Stimulated activated CD4-positive, alpha-beta T cell treated with anti-CD3 and anti-CD28 coated beads, Interleukin-15, amount 100 ng/mL, for 24 hours (primary cell): ENCODE measurements around the gene NOC4L.

Source experiments
- DNase-seq: peaks from one replicate; pipeline ENCODE4 v3.0.0-alpha.2; 2020

The NOC4L gene

DNA sequence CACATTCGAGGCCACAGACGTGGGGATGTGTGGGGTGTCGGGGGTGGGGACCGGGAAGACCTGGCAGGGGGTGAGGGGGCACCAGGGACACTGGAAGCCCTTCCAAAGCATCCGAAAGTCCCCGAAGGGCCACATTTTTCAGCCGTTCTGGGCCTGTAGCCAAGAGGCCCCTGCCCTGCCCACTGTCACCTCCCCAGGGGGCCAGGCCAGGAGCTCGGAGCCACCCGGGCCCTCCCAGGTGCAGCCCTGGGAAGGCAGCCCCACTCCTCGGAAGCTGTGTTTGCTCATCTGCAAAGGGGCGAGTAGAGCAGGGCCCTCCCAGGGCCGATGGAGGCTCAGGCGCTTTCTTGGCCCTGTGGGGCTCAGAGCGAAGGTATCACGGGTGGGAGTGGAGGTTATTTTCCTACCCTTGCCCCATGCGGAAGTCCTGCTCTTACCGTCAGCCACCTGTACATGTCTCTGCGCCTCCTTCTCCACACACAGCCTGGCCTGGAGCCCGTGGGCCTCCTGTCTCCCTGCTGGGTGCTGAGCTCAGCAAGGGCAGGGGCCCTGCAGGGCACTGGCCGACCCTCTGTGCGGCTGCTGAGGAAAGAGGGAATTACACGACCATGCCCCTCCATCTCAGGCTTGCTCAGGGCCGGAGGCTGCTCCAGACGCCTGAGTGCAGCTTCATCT is 27.2 kb downstream of the NOC4L start:
- no peak for DNase-seq

DNA sequence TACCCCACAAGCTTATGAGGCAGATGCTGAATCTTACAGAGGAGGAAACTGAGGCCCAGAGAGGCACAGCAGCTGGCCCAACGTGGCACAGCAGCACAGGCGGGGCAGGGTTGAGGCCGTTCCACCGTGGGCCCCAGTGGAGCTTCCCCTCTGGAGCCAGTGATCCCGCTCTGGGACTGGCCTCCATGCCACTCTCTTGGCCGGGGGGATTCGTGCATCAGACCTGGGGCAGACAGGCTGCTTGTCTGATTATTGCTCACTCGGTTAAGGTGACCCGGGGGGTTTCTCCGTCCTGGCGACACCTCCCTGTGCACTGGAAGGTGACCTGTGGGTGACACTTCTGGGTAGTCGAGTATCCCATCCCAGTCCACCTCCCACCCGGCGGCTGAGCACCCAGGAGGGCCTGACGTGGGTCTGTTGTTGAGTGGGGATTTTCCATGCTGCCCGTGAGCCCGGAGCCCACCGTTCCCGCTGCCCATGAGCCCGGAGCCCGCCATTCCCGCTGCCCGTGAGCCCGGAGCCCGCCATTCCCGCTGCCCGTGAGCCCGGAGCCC is 27.8 kb downstream of the NOC4L start:
- no peak for DNase-seq

DNA sequence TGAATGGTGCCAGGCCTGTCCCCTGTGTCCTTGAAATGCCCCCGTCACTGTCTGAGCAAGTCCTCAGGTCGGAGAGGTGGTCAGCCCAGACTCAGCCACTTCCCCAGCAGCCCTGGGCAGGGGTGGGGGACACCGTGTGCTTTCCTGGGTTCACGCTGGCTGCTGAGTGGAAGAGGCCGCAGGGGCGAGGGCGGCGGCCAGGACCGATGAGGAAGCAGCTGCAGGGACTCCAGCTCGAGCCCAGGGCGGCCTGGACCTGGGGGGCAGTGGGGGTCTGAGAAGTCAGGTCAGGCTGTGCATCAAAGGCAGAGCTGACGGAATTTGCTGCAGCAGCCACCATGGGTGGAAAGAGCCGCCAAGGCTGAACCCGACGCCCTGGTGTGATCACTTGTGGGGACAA is 28.4 kb downstream of the NOC4L start:
- DNase-seq: no peak

DNA sequence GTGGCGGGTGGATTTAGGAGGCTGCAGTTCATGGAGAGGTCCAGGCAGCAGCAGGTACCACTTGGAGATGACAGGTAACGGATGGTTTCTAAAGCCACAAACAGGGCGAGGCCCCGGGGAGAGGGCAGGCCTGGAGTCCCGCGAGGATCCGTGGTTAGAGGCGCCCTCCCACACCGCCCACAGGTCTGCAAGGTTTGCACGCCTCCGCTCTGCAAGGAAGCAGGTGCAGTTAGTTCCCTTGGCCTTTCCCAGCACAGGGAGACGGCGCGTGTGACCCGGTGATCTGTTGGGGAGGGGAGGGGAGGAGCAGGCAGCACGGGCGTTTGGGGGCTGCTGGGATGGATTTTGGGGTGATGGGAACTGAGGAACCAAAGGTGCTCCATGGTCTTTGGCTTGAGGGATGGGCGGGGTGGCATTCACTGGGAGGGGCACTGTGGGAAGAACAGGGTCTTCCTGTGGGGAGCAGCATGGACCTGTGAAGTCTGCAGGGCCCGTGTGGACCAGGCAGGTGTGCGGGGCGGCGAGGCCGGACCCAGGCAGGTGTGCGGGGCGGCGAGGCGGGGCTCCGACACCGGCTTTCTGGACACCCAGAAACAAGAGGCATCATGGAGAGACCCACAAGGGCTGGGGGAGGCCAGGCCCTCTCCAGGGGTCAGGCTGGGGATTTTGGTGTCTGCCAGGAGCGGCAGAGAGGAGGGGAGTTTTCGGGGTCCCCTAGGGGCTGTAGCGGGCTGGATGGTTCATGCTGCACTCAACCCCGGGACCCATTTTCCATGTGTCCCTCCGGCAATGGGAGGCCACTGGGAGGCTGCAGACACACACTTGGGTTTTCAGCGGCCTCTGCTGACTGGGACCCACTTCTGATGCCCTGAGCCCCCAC is 29.1 kb downstream of the NOC4L start:
- DNase-seq: no peak

DNA sequence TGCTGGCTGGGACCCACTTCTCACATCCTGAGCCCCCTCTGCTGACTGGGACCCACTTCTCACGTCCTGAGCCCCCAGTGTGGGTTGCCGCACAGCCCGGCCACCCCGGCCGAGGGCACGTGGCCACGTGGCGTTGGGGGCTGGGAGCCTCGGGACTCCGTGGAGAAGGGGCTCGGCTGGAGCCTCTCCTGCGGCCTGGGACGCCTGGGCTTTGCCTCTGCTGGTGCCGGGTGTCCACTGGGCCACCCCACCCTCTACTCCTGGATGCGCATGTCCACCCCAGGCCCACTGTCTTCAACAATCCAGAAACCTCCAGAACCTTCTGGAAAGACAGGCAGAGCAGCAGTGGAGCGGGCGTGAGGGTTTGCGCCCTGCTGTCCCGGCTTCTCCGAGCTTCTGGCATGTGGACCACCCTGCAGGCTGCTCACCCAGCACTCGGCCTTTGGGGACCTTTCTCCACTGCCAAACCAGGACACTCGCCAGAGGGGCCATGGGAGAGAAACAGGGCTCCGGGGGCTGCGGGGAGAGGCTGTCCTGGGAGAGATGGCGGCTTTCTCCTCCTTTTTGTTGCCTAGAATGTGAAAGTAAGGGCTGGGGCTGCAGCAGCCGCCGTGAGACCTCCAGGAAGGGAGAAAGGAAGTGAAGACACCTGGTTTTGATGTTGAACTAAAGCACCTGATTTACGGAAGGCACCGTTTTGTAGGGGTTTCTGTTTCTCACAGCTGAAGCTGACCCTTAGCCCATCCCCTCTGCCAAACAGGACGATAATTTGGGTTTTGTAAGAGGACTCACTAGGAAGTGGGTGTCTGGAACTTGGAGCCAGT is 30.0 kb downstream of the NOC4L start:
- no peak for DNase-seq

DNA sequence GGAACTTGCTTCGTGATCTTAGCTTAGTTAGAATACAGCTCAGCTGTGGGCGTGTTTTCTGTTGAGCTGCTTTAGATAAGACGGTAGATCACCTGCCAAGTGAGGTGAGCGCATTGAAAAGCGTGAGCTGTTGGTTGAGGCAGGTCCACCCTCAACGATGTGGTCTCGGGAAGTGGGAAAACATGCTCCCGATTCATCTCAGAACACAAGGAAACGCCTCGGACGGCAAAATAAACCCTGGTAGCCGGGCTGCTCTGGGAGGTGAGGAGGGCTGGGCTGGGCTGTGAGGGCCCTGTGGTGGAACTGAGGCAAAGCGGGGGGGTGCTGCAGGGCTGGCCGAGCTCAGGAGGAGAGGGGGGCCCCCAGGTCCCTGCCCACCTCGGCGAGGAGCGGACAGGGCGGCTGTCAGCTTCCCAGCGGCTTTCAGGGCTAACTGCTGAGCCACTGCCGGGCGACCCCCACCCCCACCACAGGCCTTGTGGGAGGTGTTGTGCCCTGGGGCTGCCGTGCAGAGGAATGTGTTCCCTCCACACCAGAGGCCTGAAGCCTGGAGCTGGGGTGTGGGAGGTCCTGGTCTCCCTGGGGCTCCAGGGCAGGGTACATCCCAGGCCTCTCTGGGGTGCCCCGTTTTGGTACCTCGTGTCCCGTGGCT is 30.7 kb downstream of the NOC4L start:
- DNase-seq: no peak

DNA sequence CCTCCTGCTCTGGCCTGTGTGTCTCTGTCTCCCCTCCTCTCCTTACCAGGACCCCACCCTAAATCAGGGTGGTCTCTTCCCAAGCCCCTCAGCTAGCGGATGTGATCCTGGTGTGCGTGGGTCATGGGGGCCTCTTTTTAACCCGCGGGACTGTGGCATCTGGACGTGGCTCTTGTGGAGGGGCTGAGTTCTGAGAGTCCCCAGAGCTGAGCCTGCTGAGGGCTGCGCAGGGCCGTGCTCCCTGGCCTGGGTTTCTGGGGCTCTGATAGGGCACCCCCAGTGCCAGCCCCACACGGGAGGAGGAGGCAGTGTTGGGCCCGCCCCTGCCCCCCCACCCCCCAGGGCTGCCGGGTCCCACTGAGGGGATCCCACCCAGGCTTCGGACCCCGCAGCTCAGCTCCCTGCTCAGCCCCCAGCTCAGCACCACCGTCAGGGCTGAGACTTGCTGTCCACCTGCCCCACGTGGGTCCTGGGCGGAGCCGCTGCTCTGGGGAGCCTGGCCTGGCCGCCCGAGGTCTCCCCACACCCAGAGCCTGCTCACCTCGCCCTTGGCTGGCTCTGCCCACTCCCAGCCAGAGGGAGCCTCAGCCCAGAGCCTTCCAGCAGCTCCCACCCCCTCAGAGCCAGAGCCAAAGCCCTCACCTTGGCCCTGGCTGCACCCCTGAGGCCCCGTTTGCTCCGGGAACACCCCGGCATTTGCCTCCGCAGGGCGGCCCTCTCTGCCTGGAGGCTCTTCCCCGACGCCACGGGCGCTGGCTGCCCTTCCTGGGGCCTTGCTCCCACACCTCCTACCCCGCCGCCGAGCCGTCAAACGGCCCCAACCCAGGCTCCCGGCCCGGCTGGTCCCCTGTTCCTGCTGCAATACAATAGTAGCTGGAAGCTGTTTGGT is 31.5 kb downstream of the NOC4L start:
- DNase-seq: no peak

DNA sequence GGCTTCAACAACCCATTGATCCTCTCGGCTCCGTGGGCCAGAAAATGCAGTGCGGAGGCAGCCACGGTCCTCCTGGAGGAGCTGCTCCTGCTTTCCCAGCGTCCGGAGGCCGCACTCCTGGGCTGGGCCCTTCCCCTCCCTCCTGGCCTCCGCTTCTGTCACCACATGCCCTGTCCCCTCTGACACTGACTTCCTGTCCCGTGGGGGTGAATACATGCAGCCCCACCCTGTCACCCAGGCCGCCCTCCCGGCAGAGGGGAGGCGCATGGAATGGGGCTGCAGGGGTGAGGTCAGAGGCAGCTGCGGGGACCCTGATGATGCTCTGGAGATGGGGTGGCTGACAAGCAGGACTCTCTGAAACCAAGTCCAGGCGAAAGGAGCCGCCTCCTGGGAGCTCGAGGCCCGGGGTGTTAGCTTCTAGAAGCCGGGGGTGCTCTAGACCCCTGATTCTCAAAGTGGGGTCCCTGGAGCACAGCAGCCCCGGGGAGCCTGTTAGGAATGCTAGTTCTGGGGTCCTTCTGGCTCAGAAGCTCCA is 32.2 kb downstream of the NOC4L start:
- DNase-seq: no peak

DNA sequence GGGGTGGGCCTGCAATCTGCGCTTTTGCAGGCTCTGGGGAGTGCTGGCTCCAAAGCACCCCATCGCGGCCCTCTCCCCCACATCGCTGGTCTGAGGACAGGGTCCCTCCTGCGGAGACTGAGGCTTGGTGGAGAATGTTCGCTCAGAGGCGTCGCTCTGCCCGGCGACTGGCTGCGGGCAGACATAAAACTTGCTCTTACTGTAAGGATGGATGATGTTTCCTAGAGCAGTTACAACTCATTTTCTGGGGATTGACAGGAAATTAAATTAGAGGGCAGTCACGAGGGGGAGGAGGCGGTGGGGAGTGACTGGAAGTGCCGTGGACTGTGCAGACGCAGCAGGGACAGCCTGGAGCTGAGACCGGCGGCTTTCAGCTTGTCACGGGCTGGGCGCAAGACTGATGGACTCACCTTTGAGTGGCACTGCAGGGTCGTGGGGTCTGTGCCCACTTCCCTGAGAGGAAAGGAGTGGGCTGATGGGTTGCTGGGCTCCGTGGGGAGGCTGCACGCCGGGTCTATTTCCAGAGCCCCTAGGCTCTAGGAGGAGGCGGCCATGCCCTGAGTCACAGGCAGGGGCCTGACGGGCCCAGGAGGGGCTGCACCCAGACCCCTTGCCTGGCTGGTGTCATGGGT is 32.8 kb downstream of the NOC4L start:
- DNase-seq: no peak

DNA sequence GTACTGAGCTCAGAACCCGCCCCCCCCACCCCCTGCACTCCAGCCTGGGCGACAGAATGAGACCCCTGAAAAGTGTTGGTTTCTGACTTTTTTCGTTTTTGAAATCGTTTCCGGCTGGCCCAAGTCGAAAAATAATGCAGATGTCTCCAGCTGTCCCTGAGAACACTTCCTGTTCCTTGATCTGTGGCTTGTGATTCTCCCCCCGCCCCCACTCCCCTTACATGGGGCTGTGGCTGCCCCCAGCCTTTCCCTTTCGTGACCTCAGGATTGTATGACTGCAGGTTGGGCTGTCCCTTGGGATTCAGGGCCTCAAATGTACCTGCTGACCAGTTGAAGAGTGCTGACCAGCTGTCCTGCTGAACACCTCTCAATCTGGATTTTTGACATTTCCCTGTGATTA is 34.1 kb downstream of the NOC4L start:
- DNase-seq: no peak

DNA sequence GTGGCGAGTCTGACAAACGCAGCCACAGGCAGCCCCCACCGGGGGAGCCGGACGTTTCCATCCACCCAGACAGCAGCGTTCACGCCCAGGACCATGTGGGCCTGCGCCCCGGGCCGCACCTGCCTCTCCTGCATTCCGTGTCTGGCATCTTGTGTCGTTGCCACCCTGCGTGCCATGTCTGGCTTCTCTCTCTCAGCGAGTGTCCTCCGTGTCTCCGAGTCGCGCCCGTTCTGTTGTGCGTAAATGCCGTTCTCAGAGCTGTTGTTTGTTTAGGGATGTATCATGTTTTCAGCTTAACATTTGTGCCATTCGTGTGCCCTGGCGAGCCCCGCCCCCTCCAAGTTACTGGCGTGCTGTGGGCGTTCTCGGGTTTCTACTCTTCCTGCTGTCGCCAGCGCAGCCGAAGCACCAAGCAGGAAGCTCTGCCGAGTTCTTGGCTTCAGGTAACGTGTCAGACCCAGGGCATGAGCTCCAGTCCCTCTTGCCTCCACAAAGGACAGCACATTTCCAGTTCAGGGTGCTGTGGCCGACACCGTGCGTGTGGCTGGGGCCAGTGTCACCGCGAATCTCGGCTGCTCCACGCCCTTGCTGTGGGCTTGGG is 34.6 kb downstream of the NOC4L start:
- DNase-seq: peak; percentile 61

DNA sequence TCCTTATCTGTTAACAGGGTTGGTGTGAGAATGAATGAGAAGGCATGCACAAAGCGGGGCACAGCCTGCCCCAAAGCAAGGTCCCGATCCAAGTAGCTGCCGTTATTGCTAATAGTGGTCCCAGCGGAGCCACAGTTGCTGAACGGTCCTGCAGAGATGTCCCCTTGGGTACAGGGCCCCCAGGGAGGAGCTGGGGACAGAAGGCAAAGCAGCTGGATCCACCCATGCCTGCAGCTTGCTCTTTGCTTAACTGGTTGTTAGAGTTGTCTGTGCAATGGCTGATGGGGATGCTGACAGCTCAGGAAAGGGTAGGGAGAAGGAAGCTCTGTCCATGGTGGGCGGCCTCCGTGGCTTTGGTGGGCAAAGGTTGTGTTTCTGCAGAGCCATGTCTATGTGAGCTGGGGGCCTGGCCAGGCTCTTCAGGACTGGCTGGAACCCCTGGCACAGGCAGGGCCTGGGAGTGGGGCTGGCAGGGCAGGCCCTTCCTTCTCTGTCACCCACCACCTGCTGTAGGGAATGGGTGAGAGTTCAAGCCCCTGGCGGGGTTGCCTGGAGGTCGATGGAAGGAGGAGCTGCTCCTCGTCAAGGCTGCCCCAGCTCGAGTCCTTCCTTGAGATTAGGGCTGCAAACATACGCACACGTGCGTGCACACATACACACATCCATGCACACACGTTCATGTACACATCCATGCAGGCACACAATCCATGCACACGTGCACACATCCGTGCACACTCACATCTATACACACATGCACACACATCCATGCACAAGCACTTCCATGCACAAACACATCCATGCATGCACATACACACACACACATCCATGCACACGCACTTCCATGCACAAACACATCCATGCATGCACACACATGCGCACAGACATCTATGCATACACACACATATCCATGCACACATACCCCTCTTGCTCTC is 35.4 kb downstream of the NOC4L start:
- no peak for DNase-seq

DNA sequence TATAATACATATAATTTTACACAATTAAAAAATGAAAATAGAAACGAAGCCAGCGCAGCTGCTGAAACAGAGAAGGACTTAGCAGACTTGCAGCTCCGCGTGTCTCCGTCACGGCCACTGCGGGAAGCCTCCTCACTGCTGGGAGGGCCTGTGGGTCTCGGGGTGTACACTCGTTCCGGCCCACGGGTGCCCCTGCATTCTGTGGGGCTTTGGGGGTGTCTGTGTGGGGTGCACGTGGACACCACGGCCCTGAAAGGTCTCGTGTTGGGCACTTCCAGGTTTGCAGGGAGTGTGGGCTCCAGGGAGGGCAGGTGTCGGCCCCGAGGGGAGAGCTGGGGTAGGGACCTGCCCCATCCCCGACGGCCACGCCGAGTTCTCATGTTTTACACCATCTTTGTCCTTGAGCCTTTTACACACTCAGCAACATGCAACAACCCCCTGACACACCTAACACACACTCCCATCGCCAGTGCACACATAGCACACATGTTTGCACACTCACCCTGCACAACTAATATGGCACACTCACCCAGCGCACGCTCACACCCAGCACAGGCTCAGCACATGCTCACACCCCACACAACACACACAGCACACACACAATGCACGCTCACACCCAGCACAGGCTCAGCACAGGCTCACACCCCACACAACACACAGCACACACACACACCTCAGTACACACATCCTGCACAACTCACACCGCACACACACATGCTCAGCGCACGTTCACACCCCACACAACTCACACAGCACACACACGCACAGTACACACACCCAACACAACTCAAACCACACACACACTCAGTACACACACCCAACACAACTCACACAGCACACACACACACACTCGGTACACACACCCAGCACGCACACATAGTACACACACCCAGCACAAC is 36.6 kb downstream of the NOC4L start:
- DNase-seq: no peak

DNA sequence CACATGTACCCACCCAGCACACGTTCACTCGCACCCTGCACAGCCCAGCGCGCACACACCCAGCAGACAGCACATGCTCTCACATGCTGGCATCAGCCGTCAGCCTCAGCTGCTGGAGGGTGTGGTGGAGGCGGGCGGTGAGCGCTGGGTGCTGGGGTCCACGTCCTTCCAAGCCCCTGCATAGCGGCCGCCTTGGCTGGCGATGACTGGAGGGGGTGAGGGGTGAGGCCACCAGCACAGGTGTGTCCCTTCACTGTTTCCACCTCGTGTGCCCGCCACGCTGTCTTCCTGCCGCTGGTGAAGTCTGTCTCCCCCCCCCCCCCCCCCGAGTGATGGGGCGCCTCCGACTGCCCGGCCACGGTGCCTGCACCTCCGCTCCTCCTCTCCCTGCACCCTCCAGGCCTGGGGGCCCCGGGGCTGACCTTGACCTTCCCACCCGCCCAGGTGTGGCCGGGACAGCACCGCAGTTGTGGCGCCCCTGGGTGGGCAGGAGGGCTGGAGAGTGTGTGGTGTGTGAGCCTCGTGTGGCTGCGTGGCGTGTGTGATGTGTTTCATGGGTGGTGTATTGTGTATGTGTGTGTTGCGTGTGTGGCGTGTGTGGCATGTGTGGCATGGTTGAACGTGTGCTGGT is 37.4 kb downstream of the NOC4L start:
- no peak for DNase-seq

DNA sequence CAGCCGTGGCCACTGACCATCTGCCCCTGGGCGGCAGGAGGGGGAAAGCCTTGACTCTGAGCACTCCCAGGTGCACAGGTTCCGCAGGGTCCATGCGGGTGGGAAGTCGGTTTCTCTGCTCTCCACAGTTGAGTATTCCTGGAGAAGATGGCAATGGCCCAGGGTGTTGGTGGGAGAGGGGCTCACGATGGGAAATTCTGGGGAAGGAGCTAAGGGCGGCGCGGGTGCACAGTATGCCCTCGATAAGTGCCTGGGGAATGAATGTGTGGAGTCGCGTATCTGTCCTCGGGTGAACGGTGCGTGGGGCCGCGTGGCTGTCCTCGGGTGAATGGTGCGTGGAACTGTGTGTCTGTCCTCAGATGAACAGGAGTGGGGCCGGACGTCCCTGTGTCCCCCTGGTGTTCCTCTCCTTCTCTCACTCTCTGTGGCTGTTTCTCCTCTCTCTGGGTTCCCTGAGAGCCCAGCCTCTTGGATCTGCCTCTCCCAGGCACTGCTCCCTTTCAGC is 38.0 kb downstream of the NOC4L start:
- DNase-seq: no peak

DNA sequence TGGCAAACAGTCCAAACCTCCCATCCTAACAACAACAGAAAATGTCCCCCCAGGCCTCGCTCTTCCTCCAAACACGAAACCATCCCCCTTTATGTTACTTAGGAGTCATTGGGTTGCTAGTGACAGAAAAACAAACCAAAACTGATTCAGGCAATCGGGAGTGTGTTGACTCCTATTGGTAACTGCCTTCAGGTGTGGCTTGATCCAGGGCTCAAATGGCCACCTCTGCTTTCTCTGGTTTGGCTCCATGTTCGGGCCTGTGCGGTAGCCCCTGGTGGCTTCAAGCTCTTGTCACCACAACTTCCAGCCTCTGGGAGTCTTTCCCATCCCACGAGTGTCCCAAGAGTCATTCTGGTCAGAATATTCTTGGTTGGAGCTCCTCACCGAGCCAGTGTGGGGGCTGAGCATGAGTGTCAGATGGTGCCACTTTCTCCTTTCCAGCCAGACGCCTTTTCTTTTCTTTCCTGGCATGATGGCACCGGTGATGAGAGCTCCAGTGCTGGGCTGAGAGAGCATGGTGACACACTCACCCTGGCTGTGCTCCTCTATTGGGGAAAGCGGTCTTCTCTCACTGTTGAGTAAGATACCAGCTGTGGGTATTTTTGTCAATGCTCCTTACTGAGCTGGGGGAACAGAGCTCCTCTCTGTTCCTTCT is 38.6 kb downstream of the NOC4L start:
- DNase-seq: no peak

DNA sequence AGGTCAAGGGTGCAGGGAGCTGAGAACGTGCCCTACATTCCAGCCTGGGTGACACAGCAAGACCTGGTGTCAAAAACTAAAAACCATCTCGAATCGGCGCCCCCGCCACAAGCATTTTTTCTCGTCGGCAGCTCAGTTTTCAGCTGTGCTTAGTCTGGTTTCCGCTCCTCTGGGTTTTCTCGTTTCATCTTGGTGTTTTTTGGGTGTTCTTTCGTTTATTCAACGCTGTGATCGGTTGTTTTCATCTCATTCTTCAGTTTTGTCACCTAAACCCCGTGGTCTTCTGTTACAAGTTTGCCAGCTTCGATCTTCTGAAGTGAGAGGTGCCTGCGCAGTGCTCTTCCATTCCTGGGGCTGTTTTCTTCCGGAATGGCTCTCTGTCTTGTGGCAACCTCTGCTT is 41.4 kb downstream of the NOC4L start:
- no peak for DNase-seq
